ENCODE measurements around the gene NTHL1.
A peak's percentile ranks its signal among the peaks of the same experiment; 100 is the strongest.

Gene NTHL1

DNA sequence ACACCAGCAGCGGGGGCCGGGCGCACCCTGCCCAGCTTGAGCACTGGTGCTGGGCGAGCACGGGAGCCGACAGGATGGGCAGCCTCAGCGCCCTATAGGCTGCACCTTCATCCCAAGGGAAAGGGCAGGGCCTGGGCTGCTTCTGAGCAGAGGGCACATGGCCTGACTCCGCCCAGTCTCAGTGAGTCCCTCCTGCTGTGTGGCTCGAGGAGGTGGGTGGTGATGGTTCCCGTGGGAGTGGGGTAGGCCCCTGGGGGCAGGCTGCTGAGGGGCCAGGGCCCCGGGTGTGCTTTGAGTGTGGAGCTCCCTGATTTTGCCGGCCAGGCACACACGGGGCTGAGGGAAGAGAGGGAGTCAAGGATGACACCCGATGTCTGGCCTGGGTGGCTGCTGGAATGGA, 38.0 kb upstream of the NTHL1 start:
- no peak for DNase-seq
- intact Hi-C loops (cut with DNase I): no loop called here

GRCh38 chr16:2084895-2085625, 37.4 kb upstream of the NTHL1 start:
- peak in 4 of 42 donors; percentile 16 to 38 (median 26) for DNase-seq
- intact Hi-C loops (cut with DNase I): no loop called here

DNA sequence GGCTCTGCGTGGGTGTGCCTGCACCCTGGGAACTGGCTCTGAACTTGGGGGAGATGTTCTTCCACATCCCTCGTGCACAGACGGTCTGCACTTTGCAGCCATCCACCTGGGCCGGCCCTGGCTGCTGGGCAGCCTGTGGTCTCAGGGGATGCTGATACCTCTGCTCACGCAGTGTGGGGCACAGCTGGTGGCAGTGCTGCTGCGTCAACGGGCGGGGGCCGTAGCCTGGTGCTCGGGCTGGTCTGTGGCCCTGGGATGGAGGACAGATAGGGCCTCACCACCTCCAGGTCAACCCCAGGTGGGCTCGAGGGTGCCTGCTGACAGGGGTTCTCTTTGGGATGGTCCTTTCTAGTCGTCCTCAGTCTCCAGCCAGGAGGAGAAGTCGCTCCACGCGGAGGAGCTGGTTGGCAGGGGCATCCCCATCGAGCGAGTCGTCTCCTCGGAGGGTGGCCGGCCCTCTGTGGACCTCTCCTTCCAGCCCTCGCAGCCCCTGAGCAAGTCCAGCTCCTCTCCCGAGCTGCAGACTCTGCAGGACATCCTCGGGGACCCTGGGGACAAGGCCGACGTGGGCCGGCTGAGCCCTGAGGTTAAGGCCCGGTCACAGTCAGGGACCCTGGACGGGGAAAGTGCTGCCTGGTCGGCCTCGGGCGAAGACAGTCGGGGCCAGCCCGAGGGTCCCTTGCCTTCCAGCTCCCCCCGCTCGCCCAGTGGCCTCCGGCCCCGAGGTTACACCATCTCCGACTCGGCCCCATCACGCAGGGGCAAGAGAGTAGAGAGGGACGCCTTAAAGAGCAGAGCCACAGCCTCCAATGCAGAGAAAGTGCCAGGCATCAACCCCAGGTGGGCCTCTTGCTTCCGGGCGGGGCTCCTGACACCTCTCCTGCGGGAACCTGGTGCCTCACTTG, 36.5 kb upstream of the NTHL1 start:
- DNase-seq: no peak
- intact Hi-C loops (cut with DNase I): no loop called here

GRCh38 chr16:2083409-2083808, 35.8 kb upstream of the NTHL1 start:
- DNase-seq: no peak
- intact Hi-C loops (cut with DNase I): no loop called here

DNA sequence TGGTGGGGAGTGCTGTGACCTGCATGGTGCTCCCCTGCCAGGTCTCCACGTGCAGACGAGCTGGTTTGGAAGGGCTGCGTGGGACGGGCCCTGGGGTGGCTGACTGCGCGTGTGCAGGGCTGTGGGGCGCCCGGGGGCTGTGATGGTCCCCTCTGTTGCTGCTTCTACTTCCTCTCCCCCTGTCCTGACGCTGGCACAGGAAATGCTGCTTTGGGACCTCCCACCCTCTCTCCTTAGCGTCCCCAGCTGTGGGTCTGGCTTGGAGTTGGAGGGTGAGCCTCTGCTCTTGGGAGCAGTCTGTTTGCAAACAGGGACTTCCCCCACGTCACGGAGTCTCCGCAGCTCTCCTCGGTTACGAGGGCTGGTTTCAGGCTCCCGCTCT, 35.3 kb upstream of the NTHL1 start:
- intact Hi-C loops (cut with DNase I): no loop called here
- no peak for DNase-seq

DNA sequence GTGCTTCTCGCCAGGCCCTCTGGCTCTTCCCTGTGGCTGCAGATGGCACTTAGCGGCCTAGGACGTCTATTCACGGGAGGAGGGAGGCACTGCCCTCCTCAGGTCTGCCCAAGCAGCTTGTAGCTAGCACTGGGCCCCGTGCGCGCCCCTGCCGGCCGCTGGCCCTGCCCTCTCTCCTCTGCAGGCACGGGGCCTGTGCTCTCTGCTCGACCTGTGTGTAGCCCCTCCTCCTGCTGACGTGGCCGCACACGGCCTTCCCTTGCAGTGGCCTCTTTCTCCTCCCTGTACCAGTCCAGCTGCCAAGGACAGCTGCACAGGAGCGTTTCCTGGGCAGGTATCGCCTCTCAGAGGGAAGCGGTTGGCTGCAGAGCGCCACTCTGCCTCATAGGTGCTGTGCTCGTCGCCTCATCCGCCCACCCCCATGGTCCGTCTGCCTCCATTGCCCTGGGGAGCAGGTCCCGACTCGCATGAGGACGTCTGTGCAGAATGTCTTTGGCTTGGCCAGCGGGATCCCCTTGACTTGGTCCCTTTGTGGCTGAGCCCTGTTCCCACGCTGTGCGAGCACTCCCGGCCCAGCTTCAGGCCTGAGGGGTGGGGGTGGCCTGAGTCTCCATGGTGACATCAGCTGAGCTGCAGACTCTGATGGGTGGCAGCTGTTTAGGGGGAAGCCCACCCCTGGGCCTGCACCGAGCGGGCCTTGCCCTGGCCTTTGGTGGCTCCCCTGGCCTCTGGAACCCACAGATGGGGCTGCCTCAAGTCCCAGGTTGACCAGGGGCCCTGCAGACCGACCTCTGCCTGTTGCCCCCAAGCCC, 34.7 kb upstream of the NTHL1 start:
- intact Hi-C loops (cut with DNase I): no loop called here
- no peak for DNase-seq

- no peak for DNase-seq
- intact Hi-C loops (cut with DNase I): no loop called here
Measured at GRCh38 chr16:2081201-2082084, 33.8 kb upstream of the NTHL1 start.

GRCh38 chr16:2079991-2080390, 32.4 kb upstream of the NTHL1 start:
- no peak for DNase-seq
- intact Hi-C loops (cut with DNase I): no loop called here

- intact Hi-C loops (cut with DNase I): no loop called here
- DNase-seq: no peak
Measured at GRCh38 chr16:2079311-2079800, 31.7 kb upstream of the NTHL1 start.

DNA sequence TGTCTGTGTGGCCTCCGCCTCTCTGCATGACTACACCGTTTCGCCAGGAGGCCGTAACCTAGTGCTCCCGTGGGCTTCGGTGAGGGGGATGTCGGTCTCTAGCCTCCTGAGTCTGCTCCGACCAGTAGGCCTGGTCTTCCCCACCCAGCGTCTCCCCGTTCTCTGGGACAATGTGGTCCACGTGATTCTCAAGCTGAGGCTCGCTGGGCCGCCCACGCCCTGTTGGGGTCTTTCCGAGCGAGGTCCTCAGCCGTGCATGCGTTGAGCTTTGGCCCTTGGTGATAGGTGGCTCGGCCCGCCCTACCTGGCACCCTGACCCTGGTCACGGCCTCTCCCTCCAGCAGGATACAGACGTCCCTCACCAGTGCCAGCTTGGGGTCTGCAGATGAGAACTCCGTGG, 31.1 kb upstream of the NTHL1 start:
- no peak for DNase-seq
- intact Hi-C loops (cut with DNase I): no loop called here

- DNase-seq: no peak
- intact Hi-C loops (cut with DNase I): no loop called here
Measured at GRCh38 chr16:2078096-2078495, 30.5 kb upstream of the NTHL1 start.

- intact Hi-C loops (cut with DNase I): no loop called here
- no peak for DNase-seq
Measured at GRCh38 chr16:2077696-2078095, 30.1 kb upstream of the NTHL1 start.

- intact Hi-C loops (cut with DNase I): no loop called here
- no peak for DNase-seq
Measured at GRCh38 chr16:2077016-2077415, 29.4 kb upstream of the NTHL1 start.

- no peak for DNase-seq
- intact Hi-C loops (cut with DNase I): no loop called here
Measured at GRCh38 chr16:2076072-2076865, 28.6 kb upstream of the NTHL1 start.

DNA sequence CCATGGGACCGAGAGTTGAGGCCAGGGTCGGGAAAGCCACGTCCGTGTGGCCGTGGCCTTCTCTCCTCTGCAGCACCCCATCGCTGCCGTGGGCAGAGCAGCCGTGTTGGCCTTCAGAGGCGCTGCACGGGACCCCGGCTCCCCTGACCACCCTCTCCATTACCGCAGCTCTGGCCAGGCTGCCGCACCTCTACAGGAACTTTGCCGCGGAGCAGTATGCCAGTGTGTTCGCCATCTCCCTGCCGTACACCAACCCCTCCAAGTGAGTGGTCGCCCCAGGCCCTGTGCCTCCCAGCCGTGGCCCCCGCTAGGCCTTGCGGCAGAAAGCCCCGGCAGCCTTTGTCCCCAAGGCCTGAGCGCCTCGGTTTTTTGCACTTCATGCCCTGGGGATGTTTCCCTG, 28.0 kb upstream of the NTHL1 start:
- intact Hi-C loops (cut with DNase I): no loop called here
- no peak for DNase-seq

DNA sequence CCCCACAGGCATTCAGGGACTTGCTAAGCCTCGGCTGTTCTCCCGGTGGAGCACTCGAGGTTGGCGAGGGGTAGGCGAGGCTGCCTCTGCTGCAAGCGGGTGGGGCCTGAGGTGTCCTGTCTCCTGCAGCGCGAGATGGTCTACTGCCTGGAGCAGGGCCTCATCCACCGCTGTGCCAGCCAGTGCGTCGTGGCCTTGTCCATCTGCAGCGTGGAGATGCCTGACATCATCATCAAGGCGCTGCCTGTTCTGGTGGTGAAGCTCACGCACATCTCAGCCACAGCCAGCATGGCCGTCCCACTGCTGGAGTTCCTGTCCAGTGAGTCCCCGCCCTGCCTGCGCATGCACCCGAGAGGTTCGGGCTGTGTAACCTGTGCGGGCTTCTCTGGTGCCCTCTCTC, 26.4 kb upstream of the NTHL1 start:
- intact Hi-C loops (cut with DNase I): no loop called here
- DNase-seq: no peak

DNA sequence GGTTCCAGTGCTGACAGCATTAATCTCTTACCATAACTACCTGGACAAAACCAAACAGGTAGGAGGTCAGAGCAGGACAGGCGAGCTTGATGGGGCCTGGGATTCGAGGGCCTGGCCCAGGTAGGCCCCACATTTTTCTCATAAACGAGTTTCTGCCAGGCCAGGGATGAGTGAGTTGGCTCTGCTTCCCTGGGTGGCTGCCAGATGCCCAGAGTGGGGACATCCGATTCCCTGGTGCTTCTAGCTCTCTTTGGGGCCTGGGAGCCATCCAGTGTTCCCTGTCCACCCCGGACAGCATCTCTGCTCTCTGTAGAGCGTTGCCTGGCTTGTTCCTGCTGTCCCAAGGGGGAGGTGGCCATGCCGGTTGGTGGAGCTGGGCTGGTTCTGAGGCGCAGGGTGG, 25.3 kb upstream of the NTHL1 start:
- DNase-seq: no peak
- intact Hi-C loops (cut with DNase I): no loop called here
